HepG2 (cell line): Measurements from ENCODE around the gene STK39. TPM values are rescaled to one million over a fixed set of nuclear protein-coding genes. Genes with fewer than 3 reads are reported as not detected.

ENCODE experiments used
- ASH2L ChIP-seq: fragments of 300-600, 200-600 bp; sonication (generic); IDR thresholded peaks from 2 replicates; pipeline ENCODE4 v1.7.0; 2017; ENCODE audit warnings: low read depth, mild to moderate bottlenecking, moderate library complexity, mixed read lengths, low read length; ENCODE audit not compliant: insufficient read length
- BCL6 ChIP-seq: IDR thresholded peaks from 2 replicates; pipeline ENCODE4 v1.6.1; 2016; ENCODE audit warnings: missing genetic modification reagents, missing compliant biosample characterization
- CREM ChIP-seq, 2 experiments: sonication (generic) in 1 of 2; formaldehyde crosslinking in 1 of 2; IDR thresholded peaks; 2 replicates each; pipeline versions ENCODE4 v1.4.0 to v1.6.1; 2016 to 2020; ENCODE audit warnings: antibody characterized with exemption in 1 of 2, mild to moderate bottlenecking in 1 of 2, missing genetic modification reagents in 1 of 2
- DPF2 ChIP-seq: sonication (generic); formaldehyde crosslinking; IDR thresholded peaks from 2 replicates; pipeline ENCODE4 v1.4.0; 2020; ENCODE audit warnings: mild to moderate bottlenecking, low read depth, missing genetic modification reagents, borderline replicate concordance
- FLYWCH1 ChIP-seq: sonication (generic); formaldehyde crosslinking; IDR thresholded peaks from 2 replicates; pipeline ENCODE4 v1.8.1; 2023; ENCODE audit warnings: mild to moderate bottlenecking, missing genetic modification reagents
- FOSL2 ChIP-seq: sonication (generic); formaldehyde crosslinking; IDR thresholded peaks from 2 replicates; pipeline ENCODE4 v1.4.0; 2020; ENCODE audit warnings: missing genetic modification reagents
- IRX3 ChIP-seq: sonication (generic); formaldehyde crosslinking; IDR thresholded peaks from 2 replicates; pipeline ENCODE4 v1.8.1; 2023; ENCODE audit warnings: mild to moderate bottlenecking, low read depth, missing genetic modification reagents, borderline replicate concordance
- NFE2L1 ChIP-seq: sonication (generic); formaldehyde crosslinking; IDR thresholded peaks from 2 replicates; pipeline ENCODE4 v1.4.0; 2020; ENCODE audit warnings: missing genetic modification reagents, mild to moderate bottlenecking, borderline replicate concordance
- NONO ChIP-seq, 2 experiments: fragments of 450-650 bp in 1 of 2; sonication (generic) in 1 of 2; formaldehyde crosslinking in 1 of 2; IDR thresholded peaks in 1 of 2; conservative IDR thresholded peaks in 1 of 2; 2 replicates each; pipeline versions ENCODE4 v1.6.1 to v1.8.0; 2017 to 2022; ENCODE audit warnings: mild to moderate bottlenecking in 1 of 2, missing genetic modification reagents in 1 of 2, moderate library complexity in 1 of 2
- NR2F2 ChIP-seq: IDR thresholded peaks from 2 replicates; pipeline ENCODE4 v1.6.1; 2012; ENCODE audit warnings: low read depth, inconsistent platforms, borderline replicate concordance
- ONECUT2 ChIP-seq: sonication (generic); formaldehyde crosslinking; IDR thresholded peaks from 2 replicates; pipeline ENCODE4 v1.4.0; 2020; ENCODE audit warnings: missing genetic modification reagents
- ZNF256 ChIP-seq: sonication (generic); formaldehyde crosslinking; conservative IDR thresholded peaks from 2 replicates; pipeline ENCODE4 v1.4.0; 2020; ENCODE audit warnings: missing genetic modification reagents
- ZNF501 ChIP-seq: sonication (generic); formaldehyde crosslinking; IDR thresholded peaks from 2 replicates; pipeline ENCODE4 v1.5.1; 2020; ENCODE audit warnings: mild to moderate bottlenecking, moderate library complexity, missing genetic modification reagents
- ZNF562 ChIP-seq: sonication (generic); formaldehyde crosslinking; IDR thresholded peaks from 2 replicates; pipeline ENCODE4 v1.8.0; 2022; ENCODE audit warnings: missing genetic modification reagents, borderline replicate concordance
- ZNF609 ChIP-seq: sonication (generic); formaldehyde crosslinking; IDR thresholded peaks from 2 replicates; pipeline ENCODE4 v1.4.0; 2020; ENCODE audit warnings: mild to moderate bottlenecking, missing genetic modification reagents, borderline replicate concordance
- ZNF652 ChIP-seq: IDR thresholded peaks from 2 replicates; pipeline ENCODE4 v1.6.1; 2016; ENCODE audit warnings: low read depth, borderline replicate concordance
- polyA plus RNA-seq, 8 experiments: library from polyadenylated mRNA; depleted of rRNA in 3 of 8; stranded (reverse) in 7 of 8; unstranded in 1 of 8; fragments of >200 nt; fragmentation: Illumina TruSeq in 4 of 8; extraction: Trizol in 4 of 8; gene quantifications; 2 replicates each; pipeline versions ENCODE4 v1.2.1 to v1.2.3, GENCODE V29; 2011 to 2016; ENCODE audit warnings: low read depth in 4 of 8, missing spikeins in 1 of 8, mixed read lengths in 1 of 8; ENCODE audit not compliant: insufficient read depth in 1 of 8
- total RNA-seq, 5 experiments: library from RNA; depleted of rRNA; stranded (reverse); fragments of >200 nt; fragmentation: Illumina TruSeq; extraction: Trizol; gene quantifications; 2 replicates each; pipeline ENCODE4 v1.2.3, GENCODE V29; 2016; ENCODE audit warnings: low read depth in 1 of 5
- TF ChIP-seq, protein P1 (sequence below), 2 experiments: sonication (generic) in 1 of 2; formaldehyde crosslinking in 1 of 2; IDR thresholded peaks; 2 replicates each; pipeline versions ENCODE4 v1.4.0 to v1.6.1; 2016 to 2020; ENCODE audit warnings: borderline replicate concordance in 1 of 2, low read depth in 1 of 2, mild to moderate bottlenecking in 1 of 2, missing genetic modification reagents in 1 of 2
- TF ChIP-seq, protein P2 (sequence below): IDR thresholded peaks from 2 replicates; pipeline ENCODE4 v1.6.1; 2016; ENCODE audit warnings: low read depth

The STK39 gene
- total and polyA plus RNA-seq, 2 of the 13 experiments (the other 11 are each of a cell fraction or from before 2014, with no cell fraction given): 27.3 to 38.4 TPM

GRCh38 chr2:168196764-168197180, 50.6 kb downstream of the STK39 start (continued):
- TF ChIP-seq ZNF609 (CRISPR knock-in tag) (no peak; the same call in 1 of the 2 replicates), BCL6 (CRISPR knock-in tag) (peak; percentile 57), CREM (IDR thresholded peaks at IDR 0.05) (peak; percentile 52; the same call in 1 of the 2 replicates), CREM (CRISPR knock-in tag; IDR thresholded peaks at IDR 0.05) (no peak), ASH2L (peak; percentile 48), NFE2L1 (CRISPR knock-in tag) (no peak), ZNF652 (CRISPR knock-in tag) (0 out of 2 replicates have a peak, but pooled peaks have one; percentile 20), ONECUT2 (CRISPR knock-in tag) (no peak), NONO (IDR thresholded peaks at IDR 0.05) (no peak), NONO (CRISPR knock-in tag; conservative IDR thresholded peaks at IDR 0.05) (peak; percentile 69), NR2F2 (peak; percentile 33; the same call in 1 of the 2 replicates), FOSL2 (CRISPR knock-in tag) (peak; percentile 35; the same call in 1 of the 2 replicates), DPF2 (CRISPR knock-in tag) (0 out of 2 replicates have a peak, but pooled peaks have one; percentile 42), ZNF256 (no peak), IRX3 (CRISPR knock-in tag) (no peak), FLYWCH1 (CRISPR knock-in tag) (no peak), ZNF501 (CRISPR knock-in tag) (peak; percentile 67), ZNF562 (no peak)
- TF ChIP-seq, protein P1, sequence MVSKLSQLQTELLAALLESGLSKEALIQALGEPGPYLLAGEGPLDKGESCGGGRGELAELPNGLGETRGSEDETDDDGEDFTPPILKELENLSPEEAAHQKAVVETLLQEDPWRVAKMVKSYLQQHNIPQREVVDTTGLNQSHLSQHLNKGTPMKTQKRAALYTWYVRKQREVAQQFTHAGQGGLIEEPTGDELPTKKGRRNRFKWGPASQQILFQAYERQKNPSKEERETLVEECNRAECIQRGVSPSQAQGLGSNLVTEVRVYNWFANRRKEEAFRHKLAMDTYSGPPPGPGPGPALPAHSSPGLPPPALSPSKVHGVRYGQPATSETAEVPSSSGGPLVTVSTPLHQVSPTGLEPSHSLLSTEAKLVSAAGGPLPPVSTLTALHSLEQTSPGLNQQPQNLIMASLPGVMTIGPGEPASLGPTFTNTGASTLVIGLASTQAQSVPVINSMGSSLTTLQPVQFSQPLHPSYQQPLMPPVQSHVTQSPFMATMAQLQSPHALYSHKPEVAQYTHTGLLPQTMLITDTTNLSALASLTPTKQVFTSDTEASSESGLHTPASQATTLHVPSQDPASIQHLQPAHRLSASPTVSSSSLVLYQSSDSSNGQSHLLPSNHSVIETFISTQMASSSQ (IDR thresholded peaks at IDR 0.05; ENCODE audit: low read depth): no peak
- TF ChIP-seq, protein P1 (CRISPR knock-in tag; IDR thresholded peaks at IDR 0.05; ENCODE audit: borderline replicate concordance): peak; percentile 66; the same call in 1 of the 2 replicates
- TF ChIP-seq, protein P2, sequence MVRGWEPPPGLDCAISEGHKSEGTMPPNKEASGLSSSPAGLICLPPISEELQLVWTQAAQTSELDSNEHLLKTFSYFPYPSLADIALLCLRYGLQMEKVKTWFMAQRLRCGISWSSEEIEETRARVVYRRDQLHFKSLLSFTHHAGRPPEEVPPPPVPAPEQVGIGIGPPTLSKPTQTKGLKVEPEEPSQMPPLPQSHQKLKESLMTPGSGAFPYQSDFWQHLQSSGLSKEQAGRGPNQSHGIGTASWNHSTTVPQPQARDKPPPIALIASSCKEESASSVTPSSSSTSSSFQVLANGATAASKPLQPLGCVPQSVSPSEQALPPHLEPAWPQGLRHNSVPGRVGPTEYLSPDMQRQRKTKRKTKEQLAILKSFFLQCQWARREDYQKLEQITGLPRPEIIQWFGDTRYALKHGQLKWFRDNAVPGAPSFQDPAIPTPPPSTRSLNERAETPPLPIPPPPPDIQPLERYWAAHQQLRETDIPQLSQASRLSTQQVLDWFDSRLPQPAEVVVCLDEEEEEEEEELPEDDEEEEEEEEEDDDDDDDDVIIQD (CRISPR knock-in tag): peak; percentile 57; the same call in 1 of the 2 replicates
